ENCODE data around the gene ASCC1.

DNA sequence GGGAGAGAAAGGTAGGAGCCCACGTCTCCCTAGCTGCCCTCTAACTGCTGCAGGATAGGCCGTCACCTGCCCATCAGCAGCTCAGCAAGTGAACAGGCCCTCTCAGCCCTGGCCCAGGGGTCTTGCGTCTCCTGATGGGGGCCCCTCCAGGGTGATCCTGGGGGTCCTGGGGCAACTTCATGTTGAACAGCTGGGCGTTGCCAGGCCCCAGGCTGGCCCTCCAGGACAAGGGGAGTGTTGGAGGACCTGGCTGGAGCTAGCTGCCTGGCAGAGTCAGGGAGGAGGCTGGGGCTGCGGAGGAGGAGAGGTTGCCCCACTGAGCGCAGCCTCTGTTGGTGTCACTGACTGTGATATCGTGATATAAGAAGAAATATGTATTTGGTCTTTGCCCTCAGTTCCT is 162.4 kb downstream of the ASCC1 start:
- TF ChIP-seq, protein P1, sequence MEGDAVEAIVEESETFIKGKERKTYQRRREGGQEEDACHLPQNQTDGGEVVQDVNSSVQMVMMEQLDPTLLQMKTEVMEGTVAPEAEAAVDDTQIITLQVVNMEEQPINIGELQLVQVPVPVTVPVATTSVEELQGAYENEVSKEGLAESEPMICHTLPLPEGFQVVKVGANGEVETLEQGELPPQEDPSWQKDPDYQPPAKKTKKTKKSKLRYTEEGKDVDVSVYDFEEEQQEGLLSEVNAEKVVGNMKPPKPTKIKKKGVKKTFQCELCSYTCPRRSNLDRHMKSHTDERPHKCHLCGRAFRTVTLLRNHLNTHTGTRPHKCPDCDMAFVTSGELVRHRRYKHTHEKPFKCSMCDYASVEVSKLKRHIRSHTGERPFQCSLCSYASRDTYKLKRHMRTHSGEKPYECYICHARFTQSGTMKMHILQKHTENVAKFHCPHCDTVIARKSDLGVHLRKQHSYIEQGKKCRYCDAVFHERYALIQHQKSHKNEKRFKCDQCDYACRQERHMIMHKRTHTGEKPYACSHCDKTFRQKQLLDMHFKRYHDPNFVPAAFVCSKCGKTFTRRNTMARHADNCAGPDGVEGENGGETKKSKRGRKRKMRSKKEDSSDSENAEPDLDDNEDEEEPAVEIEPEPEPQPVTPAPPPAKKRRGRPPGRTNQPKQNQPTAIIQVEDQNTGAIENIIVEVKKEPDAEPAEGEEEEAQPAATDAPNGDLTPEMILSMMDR (IDR thresholded peaks at IDR 0.05), result no peak
- TF ChIP-seq POLR2A (IDR thresholded peaks at IDR 0.05; ENCODE audit: low read depth) (no peak), POLR2AphosphoS5 (IDR thresholded peaks at IDR 0.05) (no peak)

Measured in esophagus muscularis mucosa (tissue), 3 donors.